Lower leg skin (tissue), 3 donors: ENCODE results near the gene ACTR2.

Experiments
- POLR2A ChIP-seq, 2 donors: fragments of 450-650 bp; IDR thresholded peaks; one replicate each; pipeline ENCODE4 v1.6.1; 2016 to 2017; ENCODE audit warnings: antibody characterized with exemption in 2 of 2, mild to moderate bottlenecking in 1 of 2, moderate library complexity in 1 of 2
- TF ChIP-seq, protein P1 (sequence below), 3 donors: fragments of 450-650 bp; IDR thresholded peaks; one replicate each; pipeline ENCODE4 v1.5.1; 2016; ENCODE audit warnings: antibody characterized with exemption in 3 of 3, mild to moderate bottlenecking in 3 of 3, moderate library complexity in 2 of 3

DNA sequence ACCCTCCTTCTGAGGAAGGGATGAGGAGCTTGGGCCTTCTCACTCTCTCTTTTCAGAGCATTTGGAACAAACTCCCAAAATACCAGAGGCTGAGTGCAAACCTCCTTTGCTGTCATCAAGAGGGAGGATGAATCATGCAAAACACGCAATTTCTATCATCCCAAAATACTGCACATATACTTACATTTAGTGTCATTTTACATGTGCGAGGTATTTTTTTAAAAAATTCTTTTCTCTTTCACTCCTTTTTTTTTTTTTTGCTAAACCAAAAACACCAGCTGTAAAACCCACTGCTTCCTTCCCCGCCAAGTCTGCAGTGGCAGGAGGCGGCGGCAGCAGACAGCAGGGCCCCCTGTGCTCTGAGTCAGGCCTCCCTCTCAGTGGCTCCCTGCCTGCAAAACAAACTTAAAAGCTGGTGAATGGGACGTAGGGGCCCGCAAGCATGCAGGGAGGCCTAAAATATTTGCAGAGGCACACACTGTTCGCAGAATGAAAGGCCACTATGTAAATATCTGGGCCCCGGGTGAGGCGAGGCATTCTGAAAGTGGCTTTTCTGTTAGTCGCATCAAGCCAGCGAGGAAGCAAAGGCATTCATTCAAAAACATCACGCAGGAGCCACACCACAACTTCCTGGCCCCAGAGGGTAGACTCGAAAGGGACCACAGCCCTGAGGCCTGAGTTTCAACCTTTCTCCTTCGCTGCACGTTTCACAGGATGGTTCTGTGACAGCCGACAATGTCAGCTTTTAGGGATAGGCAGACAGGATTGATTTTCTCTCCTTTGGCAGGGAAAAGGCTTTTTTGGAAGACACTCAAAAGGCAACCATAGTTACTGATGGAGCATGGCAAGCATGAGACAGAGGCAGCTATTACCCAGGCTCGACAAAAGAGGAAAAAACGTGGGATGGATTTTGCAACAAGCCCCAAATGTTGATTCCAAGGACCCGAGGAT lies 73.4 kb downstream of the ACTR2 start:
- TF ChIP-seq, protein P1, sequence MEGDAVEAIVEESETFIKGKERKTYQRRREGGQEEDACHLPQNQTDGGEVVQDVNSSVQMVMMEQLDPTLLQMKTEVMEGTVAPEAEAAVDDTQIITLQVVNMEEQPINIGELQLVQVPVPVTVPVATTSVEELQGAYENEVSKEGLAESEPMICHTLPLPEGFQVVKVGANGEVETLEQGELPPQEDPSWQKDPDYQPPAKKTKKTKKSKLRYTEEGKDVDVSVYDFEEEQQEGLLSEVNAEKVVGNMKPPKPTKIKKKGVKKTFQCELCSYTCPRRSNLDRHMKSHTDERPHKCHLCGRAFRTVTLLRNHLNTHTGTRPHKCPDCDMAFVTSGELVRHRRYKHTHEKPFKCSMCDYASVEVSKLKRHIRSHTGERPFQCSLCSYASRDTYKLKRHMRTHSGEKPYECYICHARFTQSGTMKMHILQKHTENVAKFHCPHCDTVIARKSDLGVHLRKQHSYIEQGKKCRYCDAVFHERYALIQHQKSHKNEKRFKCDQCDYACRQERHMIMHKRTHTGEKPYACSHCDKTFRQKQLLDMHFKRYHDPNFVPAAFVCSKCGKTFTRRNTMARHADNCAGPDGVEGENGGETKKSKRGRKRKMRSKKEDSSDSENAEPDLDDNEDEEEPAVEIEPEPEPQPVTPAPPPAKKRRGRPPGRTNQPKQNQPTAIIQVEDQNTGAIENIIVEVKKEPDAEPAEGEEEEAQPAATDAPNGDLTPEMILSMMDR (IDR thresholded peaks at IDR 0.05): no peak
- no peak for TF ChIP-seq POLR2A (IDR thresholded peaks at IDR 0.05)
